HG03354 (cell line): Measurements from ENCODE around the gene PGRMC1.
"Not testable (repeated sequence)": the region's sequence is repeated elsewhere in the genome, so short reads cannot be mapped to it uniquely, and the experiment has no call there.

Source experiments
- ATAC-seq: cut with Tn5 transposase; IDR thresholded peaks from one replicate; pipeline ENCODE4 v1.9.1; 2021; ENCODE audit warnings: mild to moderate bottlenecking; ENCODE audit not compliant: unreplicated experiment, poor library complexity, severe bottlenecking

Gene PGRMC1

DNA sequence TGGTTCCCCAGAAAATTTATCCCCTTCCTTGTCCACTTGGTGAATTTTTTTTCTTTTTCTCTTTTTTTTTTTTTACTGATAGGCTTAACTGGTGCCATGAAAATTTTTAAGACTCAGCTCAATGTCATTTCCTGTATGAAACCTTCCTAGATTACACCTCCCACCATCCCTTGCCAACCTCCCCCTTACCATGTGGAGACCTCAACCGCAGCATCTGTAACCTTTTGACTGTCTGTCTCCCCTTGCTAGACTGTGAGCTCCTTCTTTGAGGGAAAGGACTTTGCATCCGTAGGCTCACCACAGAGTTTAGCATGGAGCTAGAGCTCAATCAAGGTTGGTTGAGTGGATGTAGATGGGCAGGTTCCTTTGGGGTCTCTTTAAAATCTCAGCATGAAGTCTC is 5.2 kb upstream of the PGRMC1 start:
- ATAC-seq = no peak

DNA sequence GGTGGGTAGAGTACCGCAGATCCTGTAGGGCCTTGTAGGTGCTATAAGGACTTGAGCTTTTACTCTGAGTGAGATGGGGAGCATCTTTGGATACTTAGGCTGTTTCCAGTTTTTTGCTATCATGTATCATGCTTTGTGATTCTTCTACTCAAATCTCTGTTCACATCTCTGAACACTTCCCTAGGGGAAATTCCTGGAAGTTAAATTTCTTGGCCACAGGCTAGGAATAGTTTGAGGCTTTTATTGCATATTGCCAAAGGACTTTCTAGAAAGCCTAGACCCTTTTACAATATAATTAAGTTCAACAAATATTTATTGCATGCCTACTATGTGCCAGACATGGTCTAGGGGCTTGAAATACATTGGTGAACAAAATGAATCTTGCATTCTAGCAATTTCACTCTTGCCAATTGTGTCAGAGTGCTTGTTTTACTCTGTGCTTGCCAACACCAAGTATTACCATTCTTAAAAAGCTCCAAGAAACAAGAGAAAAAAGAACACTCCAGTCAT is 4.1 kb upstream of the PGRMC1 start:
- no peak for ATAC-seq

GRCh38 chrX:119235051-119235511 is 1.0 kb upstream of the PGRMC1 start:
- ATAC-seq = no peak

DNA sequence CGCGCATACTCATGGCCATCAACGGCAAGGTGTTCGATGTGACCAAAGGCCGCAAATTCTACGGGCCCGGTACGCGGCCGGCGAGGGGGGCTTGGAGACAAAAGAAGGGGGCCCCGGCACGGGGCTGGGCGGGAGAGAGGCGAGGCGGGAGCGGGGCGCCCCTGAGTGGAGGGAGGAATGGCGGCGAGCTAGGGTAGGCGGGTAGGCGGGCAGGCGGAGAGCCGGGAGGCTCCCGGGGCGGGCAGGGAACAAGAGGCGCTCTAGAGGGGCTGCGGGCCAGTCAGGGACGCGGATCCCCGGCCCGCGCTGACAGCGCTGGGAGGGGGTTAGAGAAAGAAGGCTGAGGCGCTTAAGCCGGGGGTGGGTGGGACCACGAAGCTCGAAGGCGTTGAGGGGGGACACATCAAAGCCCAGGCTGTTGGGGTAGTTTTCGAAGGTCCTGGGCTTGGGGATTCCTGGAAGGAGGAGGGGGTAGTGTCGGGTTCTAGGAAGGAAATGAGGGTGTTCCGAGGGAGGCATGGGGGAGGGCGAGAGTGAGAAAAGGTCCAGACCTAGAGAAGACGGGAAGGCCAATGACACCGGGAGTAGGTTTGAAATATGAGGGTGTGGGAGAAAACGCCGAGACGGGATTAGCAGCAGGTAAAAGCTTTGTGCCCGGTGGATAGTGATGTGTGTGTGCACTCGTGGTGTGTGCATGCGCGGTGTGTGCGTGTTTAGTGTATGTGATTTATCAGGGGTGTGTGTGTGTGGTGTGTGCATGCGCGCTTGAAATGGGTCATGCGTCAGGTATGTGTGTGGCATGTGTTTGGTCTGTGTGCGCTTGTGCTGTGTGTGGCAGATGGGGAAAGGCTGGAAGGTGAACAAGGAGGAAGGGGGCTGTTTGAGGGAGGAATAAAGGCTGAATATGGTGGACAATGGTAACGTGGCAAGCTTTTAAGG is 807 bp downstream of the PGRMC1 start:
- ATAC-seq = peak; percentile 23

DNA sequence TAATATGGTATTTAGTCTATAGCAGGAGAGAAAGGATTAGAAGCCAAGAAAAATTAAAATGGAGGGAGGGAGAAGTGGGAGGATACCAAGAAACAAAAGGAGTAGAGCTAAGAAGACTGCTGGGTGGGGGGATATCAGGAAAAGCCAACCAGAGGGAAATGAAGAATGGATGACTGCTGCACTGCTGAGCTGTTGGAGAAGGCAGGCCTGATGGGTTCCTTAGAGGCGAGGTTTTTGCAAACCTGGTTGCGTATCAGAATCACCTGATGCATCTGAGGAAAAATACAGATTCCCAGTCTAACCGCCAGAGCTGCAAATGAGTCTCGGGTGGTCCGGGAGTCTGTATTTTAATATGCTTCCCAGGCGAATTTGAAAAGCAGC is 1.5 kb downstream of the PGRMC1 start:
- no peak for ATAC-seq

- ATAC-seq = no peak
Measured at GRCh38 chrX:119238557-119238956, 2.5 kb downstream of the PGRMC1 start.

GRCh38 chrX:119240356-119240755 is 4.3 kb downstream of the PGRMC1 start:
- no peak for ATAC-seq

DNA sequence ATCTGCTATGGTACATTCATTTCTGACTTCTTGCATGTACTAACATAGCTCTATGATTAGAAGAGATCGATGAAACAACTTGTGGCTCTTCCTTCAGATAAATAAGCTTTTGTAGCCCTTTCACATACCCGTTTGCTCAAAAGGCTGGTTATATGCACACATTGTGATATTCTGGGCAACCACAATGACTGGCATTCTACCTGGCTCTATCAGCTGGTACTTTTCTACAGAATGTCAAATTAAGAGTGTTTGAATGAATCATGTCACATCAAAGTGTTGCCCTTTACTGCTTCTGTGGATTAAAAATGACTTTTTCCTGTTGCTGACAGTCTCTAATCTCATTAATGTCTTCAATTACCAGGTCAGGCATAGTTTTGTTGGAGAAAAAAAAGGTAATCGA is 11.6 kb downstream of the PGRMC1 start:
- no peak for ATAC-seq

DNA sequence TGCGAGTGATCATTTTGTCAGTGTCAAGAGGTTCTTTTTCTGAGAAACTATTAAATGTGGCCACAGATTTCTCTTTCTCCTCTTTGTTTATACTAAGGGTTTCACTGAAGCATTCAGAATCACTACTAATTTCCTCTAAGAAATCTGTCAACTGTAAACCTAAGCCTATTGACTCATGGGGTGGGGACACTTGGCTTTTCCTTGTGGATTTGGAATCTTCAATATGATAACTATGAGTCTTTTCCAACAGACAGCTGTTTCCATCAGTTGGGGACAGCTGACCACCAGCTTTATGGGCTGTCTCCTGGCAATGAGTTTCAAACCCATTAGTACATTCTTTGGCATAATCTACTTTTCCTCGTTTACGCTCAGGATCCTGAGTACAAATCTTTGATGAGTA is 13.8 kb downstream of the PGRMC1 start:
- ATAC-seq = no peak

DNA sequence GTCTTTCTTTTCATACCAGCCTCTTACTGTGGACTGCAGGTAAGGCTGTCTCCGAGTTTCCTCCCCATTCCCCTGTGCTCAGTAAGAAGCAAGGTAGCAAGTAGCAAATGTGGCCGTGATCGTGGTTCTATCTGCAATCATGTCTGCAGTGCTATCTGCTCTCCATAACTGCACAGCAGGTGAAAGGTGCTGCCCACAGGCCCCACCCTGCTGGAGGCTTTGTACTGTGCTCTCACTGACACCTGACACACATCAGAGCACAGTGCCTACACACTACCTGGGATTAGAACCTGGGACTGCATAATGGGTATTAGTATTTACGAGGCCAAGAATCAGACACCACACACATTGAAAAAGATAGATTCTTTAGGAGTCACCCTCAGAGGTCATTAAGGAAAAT is 15.3 kb downstream of the PGRMC1 start:
- ATAC-seq = no peak

GRCh38 chrX:119252716-119253115 is 16.6 kb downstream of the PGRMC1 start:
- no peak for ATAC-seq

DNA sequence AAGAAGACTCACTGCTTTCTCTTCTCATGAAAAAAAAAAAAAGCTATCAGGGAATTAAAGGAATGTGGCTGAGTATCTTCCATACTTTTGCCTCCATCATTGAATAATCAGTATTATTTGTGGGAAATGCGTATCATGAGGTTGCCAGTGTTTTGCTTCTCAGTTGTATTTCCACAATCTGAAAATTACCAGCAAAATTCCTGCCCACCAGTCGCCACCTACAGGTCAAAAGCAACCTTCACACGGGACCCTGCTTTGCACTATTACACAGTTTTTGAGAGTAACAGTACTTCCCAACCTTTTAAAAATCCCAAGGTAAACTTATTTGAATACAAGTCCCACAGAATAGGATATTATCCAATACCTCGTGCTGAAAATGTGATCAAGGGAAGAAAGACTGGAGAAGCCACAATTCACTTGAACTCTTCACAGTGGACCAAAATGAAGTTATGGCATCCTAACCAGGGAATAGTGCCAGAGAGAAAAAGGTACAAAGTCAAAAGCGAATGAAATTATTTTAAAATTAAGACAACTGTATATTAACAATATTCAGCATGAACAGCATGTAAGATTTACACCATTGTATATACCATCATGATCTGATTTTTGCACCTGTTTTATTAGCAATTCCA is 30.4 kb downstream of the PGRMC1 start:
- ATAC-seq = peak; percentile 68

DNA sequence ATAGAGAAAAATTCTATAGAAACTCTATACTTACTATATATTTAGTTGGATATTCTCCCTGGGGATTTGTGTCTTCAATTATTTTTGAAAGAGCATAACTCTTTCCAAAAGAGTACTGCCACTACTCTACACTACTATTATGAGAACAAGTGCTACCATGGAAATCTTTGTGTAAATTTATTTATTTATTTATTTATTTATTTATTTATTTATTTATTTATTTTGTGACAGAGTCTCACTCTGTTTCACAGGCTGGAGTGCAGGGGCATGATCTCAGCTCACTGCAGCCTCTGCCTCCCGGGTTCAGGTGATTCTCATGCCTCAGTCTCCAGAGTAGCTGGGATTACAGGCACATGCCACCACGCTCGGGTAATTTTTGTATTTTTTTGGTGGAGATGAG is 31.0 kb downstream of the PGRMC1 start:
- ATAC-seq = not testable (repeated sequence)

GRCh38 chrX:119272882-119273419 is 36.9 kb downstream of the PGRMC1 start:
- no peak for ATAC-seq

DNA sequence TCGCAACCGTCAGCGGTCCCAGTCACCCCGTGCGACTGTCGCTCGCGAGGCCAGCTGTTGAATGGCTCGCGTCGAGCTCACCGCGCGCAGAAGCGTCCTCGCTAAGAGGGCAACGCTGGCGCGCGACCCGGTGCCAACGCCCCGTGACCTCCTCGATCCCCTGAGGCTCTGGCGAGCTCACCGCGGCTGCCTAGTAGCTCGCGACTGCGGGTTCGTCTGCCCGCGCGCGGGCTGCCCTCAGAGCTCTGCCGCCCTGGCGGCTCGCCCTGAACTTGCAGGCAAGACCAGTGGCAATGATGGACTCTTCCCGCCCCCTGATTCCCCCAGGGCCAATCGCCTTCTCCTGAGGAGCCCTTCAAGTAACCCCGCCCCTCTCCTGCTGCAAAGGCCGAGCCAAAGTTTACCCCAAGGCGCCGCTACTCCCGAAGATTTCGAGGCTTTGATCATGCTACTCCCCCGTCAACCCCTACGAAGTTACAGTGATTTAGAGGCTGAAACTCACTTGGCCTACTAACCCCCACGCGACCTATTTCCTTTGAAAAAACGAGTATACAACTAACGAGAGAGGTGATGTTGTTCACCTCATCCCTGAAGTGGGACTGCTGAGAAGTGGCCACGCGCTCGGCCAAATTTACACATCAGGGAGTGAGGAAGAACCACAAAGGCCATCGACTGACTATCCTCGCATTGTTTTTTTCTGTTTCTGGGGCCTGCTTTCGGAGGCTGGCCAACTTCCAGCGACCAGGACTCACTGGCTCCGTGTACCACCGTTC is 37.5 kb downstream of the PGRMC1 start:
- peak; percentile 85 for ATAC-seq

DNA sequence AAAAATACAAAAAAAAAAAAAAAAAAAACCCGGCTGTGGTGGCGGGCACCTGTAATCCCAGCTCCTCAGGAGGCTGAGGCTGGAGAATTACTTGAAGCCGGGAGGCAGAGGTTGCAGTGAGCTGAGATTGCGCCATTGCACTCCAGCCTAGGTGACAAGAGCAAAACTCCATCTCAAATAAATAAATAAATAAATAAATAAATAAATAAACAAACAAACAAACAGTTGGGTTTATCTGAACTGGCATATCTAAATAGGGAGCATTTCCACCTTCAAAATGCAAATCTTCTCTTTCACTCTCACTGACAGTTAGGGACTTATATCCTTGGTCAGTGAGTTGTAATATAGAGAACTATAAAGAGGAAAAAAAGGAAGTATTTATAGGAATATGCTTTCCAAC is 46.3 kb downstream of the PGRMC1 start:
- not testable (repeated sequence) for ATAC-seq

DNA sequence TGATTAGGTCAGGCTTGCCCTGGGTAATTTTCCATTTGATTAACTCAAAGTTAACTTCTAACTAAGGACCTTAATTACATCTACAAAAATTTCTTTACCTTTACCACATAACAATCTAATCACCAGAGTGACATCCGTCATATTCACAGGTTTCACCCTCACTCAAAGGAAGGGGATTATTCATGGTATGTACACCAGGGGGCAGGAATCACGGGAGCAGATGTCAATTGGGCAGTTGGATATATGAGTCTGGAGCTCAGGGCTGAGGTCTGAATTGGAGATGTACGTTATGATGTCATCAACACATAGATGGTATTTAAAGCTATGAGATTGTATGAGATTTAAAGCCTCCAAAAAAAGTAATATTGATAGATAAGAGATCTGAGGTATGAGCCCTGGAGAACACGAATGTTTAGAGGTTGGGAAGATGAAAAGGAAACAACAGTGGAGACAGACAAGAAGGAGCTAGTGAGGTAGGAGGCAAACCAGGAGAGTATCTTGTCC is 52.9 kb downstream of the PGRMC1 start:
- ATAC-seq = no peak

DNA sequence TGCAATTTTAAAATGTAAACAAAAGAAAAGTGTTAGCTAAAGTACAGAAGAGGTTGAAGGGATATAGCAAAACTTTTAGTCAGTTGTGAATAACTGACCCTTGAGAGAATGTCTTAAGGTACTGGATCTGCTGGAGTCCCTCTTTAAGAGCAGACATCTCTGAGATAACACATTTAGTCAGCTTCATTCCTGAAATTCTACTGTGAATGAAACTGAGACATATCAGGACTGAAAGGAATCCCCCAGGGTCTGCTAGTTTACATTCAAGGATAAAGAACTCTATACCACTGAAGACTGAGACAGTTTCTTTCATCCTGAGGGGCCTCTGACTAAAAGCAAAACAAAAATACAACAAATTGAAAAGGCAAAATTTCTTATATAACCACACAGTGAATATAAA is 54.4 kb downstream of the PGRMC1 start:
- ATAC-seq = no peak

DNA sequence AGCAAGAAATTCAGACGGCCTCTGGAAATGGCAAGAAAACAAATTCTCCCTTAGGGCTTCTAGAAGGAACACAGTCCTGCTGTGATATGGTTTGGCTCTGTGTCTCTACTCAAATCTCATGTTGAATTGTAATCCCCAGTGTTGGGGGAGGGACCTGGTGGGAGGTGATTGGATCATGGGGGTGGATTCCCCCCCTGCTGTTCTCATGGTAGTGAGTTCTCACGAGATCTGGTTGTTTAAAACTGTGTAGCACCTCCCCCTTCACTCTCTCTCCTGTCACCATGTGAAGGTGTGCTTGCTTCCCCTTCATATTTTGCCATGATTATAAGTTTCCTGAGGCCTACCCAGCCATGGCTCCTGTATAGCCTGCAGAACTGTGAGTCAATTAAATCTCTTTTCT is 55.2 kb downstream of the PGRMC1 start:
- ATAC-seq = not testable (repeated sequence)

DNA sequence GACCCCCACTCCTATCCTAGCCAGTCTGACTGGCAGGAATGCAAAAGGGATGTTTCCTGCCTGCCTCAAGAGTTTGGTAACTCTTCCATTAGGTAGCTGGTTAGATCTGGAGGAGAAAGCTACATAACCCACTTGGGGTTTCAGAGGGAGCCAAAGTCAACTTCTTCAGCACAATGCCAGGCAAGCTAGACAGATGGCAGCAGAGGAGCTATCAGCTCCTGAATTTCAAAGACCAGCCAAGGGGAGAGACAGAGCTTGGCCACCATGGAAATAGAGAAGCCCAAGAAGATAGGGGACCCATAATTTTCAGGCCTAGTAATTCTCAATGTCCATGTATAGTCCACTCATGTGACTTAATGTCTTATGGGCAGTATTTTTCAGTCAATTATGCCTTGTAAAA is 56.4 kb downstream of the PGRMC1 start:
- no peak for ATAC-seq
